Measurements from ENCODE around the gene DGCR2.

GRCh38 chr22:19065298-19065859 is 56.8 kb downstream of the DGCR2 start:
- no peak for TF ChIP-seq FOXM1 (IDR thresholded peaks at IDR 0.05; ENCODE audit: borderline replicate concordance)
- no peak for TF ChIP-seq ZNF384 (IDR thresholded peaks at IDR 0.05)
- TF ChIP-seq HDGF (IDR thresholded peaks at IDR 0.05; ENCODE audit: borderline replicate concordance) = no peak
- TF ChIP-seq SUZ12 (IDR thresholded peaks at IDR 0.05) = no peak
- TF ChIP-seq ELF4 (IDR thresholded peaks at IDR 0.05) = no peak
- TF ChIP-seq FOXK2 (IDR thresholded peaks at IDR 0.05) = no peak
- no peak for TF ChIP-seq BHLHE40 (IDR thresholded peaks at IDR 0.05; ENCODE audit: borderline replicate concordance)
- no peak for TF ChIP-seq TARDBP (IDR thresholded peaks at IDR 0.05)
- no peak for TF ChIP-seq FOXA1 (IDR thresholded peaks at IDR 0.05)

Measured in HEK293T (cell line).